HUES6 (cell line): Measurements from ENCODE around the gene DDX31.

Experiments used
- H3K27ac ChIP-seq: 2 replicates; pipeline ENCODE4 v1.7.0; 2013; ENCODE audit warnings: low read depth, mild to moderate bottlenecking, low read length, inconsistent platforms
- H3K27me3 ChIP-seq: 2 replicates; pipeline ENCODE4 v1.6.1; 2013; ENCODE audit warnings: low read length; ENCODE audit not compliant: control insufficient read depth, insufficient read depth
- H3K36me3 ChIP-seq: 2 replicates; pipeline ENCODE4 v1.6.1; 2013; ENCODE audit warnings: low read length; ENCODE audit not compliant: control insufficient read depth, insufficient read depth
- H3K4me1 ChIP-seq: 2 replicates; pipeline ENCODE4 v1.6.1; 2013; ENCODE audit warnings: low read length; ENCODE audit not compliant: control insufficient read depth, insufficient read depth
- H3K4me3 ChIP-seq: 2 replicates; pipeline ENCODE4 v1.5.1; 2013; ENCODE audit warnings: low read depth, low read length
- H3K9ac ChIP-seq: one replicate; pipeline ENCODE4 v1.6.1; 2013; ENCODE audit warnings: mild to moderate bottlenecking, low read length
- H3K9me3 ChIP-seq: 2 replicates; pipeline ENCODE4 v1.6.1; 2013; ENCODE audit warnings: low read depth, low read length; ENCODE audit not compliant: control insufficient read depth, insufficient read depth

Gene DDX31

DNA sequence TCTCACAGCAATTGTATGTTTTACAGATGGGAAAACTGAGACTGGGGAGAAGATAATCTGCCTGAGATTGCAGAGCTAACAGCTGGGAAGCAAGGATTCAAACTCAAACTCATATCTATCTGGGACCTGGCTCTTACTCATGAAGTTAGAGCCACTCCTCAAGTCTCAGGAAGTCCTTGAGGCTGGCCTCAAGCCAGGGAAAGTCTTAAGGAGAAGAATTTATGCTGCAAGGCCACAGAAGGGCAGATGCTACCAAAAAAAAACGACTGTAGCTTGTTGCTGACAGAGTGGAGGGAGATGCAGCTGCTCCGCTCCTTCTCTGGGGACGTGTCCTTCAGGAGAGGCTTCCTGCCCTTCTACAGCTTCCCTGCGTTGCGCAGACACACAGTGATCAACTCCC lies 47.6 kb downstream of the DDX31 start:
- Histone ChIP-seq H3K4me1 (no peaks in the 10 kb centered on the region), H3K9ac (no peak overlapping the region), H3K27me3 (no peaks in the 10 kb centered on the region), H3K36me3 (peaks cover 76% of the 10 kb centered on the region), H3K4me3 (no peak overlapping the region), H3K9me3 (no peaks in the 10 kb centered on the region), H3K27ac (no peak overlapping the region)

DNA sequence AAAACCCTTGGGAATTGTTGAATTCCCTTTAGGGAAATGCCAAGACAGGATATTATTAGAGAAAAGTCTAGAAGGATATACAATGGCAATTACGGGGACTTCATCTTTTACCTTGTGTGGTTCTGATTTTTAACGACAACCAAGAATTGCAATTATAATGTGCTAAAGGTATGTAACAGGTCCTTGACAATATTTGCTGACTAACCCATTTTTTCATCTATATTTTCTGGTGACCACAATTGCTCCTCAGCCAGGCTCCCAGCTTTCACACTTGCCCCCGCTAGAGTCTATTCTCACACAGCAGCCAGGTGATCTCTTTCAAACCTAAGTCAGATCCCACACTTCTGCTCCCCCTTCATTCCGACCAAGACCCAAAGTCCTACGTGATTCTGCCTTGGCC lies 53.1 kb downstream of the DDX31 start:
- peaks cover 77% of the 10 kb centered on the region for H3K36me3 ChIP-seq
- H3K9me3 ChIP-seq, result no peaks in the 10 kb centered on the region
- no peak overlapping the region for H3K27ac ChIP-seq
- no peaks in the 10 kb centered on the region for H3K27me3 ChIP-seq
- no peak overlapping the region for H3K9ac ChIP-seq
- peaks cover 13% of the 10 kb centered on the region; the same call in 1 of the 2 replicates for H3K4me1 ChIP-seq
- no peak overlapping the region for H3K4me3 ChIP-seq

DNA sequence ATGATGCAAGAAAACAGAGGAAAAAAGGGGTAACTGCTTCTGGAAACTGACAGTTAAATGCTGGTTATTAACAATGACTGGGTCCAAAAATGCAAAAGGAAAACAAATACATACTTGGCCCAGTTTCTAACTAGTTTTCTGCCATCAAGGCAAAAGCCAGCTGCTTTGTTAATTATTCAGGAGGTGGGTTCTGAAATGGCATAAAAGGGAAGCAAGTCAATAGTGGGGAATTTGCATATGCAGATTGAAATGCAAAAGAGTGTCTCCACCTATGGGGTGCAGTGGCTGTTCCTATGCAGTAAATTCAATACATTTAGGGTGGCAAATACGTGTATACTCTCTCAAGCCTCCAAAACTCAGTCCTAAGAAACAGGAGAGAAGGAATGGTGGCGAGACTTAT lies 54.0 kb downstream of the DDX31 start:
- Histone ChIP-seq H3K36me3 (peaks cover 80% of the 10 kb centered on the region), H3K27ac (no peak overlapping the region), H3K27me3 (no peaks in the 10 kb centered on the region), H3K9me3 (no peaks in the 10 kb centered on the region), H3K4me1 (peaks cover 13% of the 10 kb centered on the region; the same call in 1 of the 2 replicates), H3K4me3 (no peak overlapping the region), H3K9ac (no peak overlapping the region)

DNA sequence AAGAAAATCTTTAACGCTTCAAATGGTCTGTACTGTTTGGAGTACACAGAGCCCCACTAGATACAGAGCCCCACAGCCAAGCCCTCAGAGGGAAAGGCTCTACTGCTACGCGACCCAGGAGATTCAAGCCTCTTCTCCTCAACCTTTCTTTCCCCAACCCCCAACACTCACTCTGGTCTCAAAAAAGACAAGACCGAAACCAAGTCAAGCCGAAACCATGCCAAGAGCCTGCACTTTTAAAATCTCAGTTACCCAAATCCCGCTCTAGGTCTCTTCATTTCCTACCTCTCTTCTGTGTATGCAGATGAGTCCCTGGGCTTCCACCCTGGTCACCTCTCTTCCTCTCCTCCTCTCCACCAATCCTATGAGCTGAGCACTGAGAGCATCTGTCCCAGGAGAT lies 55.5 kb downstream of the DDX31 start:
- Histone ChIP-seq H3K9ac (no peak overlapping the region), H3K4me3 (no peak overlapping the region), H3K9me3 (no peaks in the 10 kb centered on the region), H3K27ac (no peak overlapping the region), H3K27me3 (no peaks in the 10 kb centered on the region), H3K36me3 (peaks cover 88% of the 10 kb centered on the region), H3K4me1 (peaks cover 13% of the 10 kb centered on the region; the same call in 1 of the 2 replicates)

DNA sequence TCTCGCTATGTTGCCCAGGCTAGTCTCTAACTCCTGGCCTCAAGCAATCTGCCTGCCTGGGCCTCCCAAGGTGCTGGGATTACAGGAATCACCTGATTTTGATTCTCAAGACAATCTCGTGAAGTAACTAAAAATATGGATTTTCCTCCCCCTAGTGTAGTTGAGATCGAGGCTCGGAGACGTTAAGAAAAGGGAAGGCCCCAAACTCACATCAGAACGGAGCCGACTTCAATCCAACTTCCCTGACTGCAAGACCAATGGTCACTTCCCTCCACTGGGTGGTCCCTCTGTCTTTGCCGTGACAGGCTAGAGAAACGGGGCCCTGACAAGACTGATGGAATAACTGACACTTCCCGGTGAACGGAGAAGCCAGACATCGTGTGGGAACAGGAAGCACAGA lies 59.1 kb downstream of the DDX31 start:
- no peak overlapping the region for H3K4me3 ChIP-seq
- peaks cover 83% of the 10 kb centered on the region for H3K36me3 ChIP-seq
- H3K4me1 ChIP-seq, result peaks cover 6% of the 10 kb centered on the region; the same call in 1 of the 2 replicates
- no peaks in the 10 kb centered on the region for H3K27me3 ChIP-seq
- no peak overlapping the region for H3K27ac ChIP-seq
- H3K9me3 ChIP-seq, result no peaks in the 10 kb centered on the region
- no peak overlapping the region for H3K9ac ChIP-seq

DNA sequence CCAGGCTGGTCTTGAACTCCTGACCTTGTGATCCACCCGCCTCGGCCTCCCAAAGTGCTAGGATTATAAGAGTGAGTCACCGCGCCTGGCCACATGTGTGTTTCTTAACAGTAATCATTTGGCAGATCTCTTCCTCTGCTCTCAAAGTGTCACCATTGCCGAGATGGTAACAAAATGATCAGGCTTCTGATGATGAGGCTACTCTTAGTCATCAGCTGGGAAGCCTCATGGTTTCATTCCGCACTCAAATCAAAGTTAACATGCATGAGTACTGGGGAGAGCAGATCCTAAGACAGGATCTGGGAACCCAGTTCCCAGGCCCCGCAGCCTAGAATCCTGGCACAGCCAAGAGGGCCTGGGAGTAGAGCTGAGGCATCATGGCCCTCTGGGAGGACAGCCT lies 60.0 kb downstream of the DDX31 start:
- Histone ChIP-seq H3K27me3 (no peaks in the 10 kb centered on the region), H3K9me3 (no peaks in the 10 kb centered on the region), H3K4me3 (no peak overlapping the region), H3K9ac (no peak overlapping the region), H3K4me1 (no peaks in the 10 kb centered on the region), H3K27ac (no peak overlapping the region), H3K36me3 (peaks cover 81% of the 10 kb centered on the region)

DNA sequence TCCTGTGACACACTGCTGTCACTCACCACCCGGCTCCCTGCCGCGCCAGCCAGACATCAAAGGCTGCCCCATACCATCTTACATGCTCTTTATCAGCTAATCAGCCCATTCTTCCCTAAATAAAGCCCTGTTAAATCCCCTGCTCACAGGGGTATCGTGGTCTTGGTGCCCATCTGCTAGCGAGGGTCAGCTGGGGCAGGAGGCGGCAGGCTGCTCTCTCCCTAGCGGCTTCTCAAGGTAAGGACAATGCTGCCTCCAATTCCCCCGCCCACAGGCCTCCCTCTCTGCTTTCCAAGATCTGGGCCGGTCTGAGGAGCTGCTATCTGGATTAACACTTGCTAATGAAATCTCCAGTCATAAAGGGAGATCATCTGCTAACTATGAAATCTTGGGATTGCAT lies 60.6 kb downstream of the DDX31 start:
- Histone ChIP-seq H3K36me3 (peaks cover 76% of the 10 kb centered on the region), H3K9me3 (no peaks in the 10 kb centered on the region), H3K27ac (no peak overlapping the region), H3K4me1 (no peaks in the 10 kb centered on the region), H3K9ac (no peak overlapping the region), H3K4me3 (no peak overlapping the region), H3K27me3 (no peaks in the 10 kb centered on the region)

DNA sequence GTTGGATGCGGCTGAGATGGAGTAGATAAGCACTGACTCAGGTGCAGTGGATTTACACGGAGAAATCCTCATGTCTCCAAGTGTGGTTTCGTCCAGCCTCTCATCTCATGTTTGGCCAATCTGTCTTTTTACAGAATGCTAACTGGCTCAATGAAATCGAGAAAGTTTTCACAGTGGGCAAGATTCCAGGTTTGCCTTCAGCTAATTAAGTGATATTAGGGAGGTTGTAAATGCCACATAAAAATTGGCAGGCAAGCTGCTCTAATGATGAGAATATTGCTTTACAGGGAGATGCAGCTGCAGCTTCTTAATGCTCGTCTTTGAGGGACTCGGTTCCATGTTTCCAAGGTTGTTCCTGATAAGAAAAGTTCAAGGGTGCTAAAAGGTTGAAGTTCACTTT lies 63.7 kb downstream of the DDX31 start:
- Histone ChIP-seq H3K9me3 (no peaks in the 10 kb centered on the region), H3K4me1 (no peaks in the 10 kb centered on the region), H3K27me3 (no peaks in the 10 kb centered on the region), H3K4me3 (no peak overlapping the region), H3K27ac (no peak overlapping the region), H3K9ac (no peak overlapping the region), H3K36me3 (peaks cover 79% of the 10 kb centered on the region)

DNA sequence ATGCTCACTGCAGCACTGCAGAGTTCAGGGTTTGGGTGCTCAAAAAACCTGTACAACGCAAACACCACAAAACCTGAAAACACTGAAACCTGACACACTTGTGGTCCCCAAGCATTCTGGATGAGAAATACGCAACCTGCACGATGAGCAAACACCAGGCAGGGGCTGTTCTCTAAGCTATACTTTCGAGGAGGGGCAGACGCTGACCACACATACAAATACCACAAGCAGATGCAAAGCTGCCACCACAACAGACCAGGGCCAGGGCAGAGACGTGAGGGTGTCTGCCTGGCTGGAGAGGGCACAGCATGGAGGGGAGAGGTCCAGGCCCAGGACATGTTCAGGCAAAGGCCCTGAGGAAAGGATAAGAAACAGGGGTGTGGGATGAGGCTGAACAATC lies 64.4 kb downstream of the DDX31 start:
- peaks cover 79% of the 10 kb centered on the region for H3K36me3 ChIP-seq

DNA sequence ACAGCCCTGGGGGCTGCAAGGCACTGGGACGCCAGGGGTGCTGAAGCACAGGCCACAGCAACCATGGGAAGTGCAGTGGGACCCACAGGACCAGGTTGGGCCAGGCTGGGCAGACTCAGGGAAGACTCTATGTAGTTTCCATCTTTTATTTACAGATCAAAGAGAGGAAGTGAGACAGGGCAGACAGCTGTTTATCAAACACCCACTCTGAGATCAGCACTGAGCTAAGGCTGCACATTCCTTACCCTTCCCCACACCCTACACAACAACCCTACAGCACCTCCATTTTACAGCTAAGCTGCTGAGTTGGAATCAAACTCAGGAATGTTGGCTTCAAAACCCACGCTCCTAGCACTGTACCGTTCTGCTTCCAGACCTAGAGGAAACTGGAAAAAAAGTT lies 67.6 kb downstream of the DDX31 start:
- H3K4me3 ChIP-seq, result no peak overlapping the region
- H3K9ac ChIP-seq, result no peak overlapping the region
- no peaks in the 10 kb centered on the region for H3K4me1 ChIP-seq
- H3K27me3 ChIP-seq, result no peaks in the 10 kb centered on the region
- H3K27ac ChIP-seq, result no peak overlapping the region
- peaks cover 73% of the 10 kb centered on the region for H3K36me3 ChIP-seq
- no peaks in the 10 kb centered on the region for H3K9me3 ChIP-seq

More for the DNA sequence above, 64.4 kb downstream of the DDX31 start:
- no peaks in the 10 kb centered on the region for H3K27me3 ChIP-seq
- H3K9ac ChIP-seq, result no peak overlapping the region
- H3K4me3 ChIP-seq, result no peak overlapping the region
- H3K27ac ChIP-seq, result 0 out of 2 replicates have a peak overlapping the region, but pooled peaks have one; percentile 15
- H3K9me3 ChIP-seq, result no peaks in the 10 kb centered on the region
- H3K4me1 ChIP-seq, result no peaks in the 10 kb centered on the region

DNA sequence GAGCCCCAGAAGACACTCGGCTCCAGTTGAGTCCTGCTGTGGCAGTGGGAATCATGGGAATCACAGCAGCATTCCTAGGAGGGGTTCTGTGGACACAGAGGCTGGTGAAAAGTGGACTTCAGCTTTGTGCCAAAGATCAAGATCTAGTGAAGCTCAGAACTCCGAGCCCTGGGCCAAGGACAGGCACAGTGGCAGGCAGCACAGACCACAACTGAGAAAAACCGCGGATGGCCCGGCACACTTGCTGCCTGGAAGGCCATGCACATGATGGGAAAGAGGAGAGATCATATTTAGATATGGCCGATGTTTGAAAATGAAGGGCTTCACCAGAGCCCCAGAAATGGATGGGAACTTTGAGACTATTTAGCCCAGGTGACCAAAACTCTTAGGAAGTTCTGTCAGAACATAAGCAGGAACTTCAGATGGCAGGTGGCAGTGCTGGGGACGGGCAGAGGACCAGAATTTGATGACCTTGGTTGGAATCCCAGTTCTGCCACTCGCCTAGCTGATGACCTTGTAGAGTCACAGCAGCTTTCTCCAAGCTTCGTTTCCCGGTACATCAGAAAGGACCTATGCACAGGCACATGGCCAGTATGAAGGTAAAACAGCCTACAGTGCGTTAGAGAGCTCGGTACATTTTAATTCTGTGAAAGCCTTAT lies 69.3 kb downstream of the DDX31 start:
- Histone ChIP-seq H3K9ac (no peak overlapping the region), H3K27ac (no peak overlapping the region), H3K36me3 (peaks cover 74% of the 10 kb centered on the region), H3K4me3 (no peak overlapping the region), H3K27me3 (no peaks in the 10 kb centered on the region), H3K9me3 (no peaks in the 10 kb centered on the region), H3K4me1 (no peaks in the 10 kb centered on the region)
